Osteocyte (in vitro differentiated cells): ENCODE data around the gene DXO. TPM values are rescaled to one million over a fixed set of nuclear protein-coding genes. Genes with fewer than 3 reads are reported as not detected.
A peak's percentile ranks its signal among the peaks of the same experiment; 100 is the strongest.

Experiments
- DNase-seq: peaks from one replicate; pipeline ENCODE4 v3.0.0; 2021; ENCODE audit warnings: mixed read lengths; ENCODE audit not compliant: unreplicated experiment; ENCODE audit errors: extremely low spot score
- H3K27ac Mint-ChIP-seq: one replicate; pipeline ENCODE4 v1.8.0; 2021; ENCODE audit warnings: mild to moderate bottlenecking, mixed read lengths; ENCODE audit not compliant: unreplicated experiment
- H3K27me3 Mint-ChIP-seq: one replicate; pipeline ENCODE4 v1.8.0; 2021; ENCODE audit warnings: mixed read lengths; ENCODE audit not compliant: unreplicated experiment
- H3K36me3 Mint-ChIP-seq: one replicate; pipeline ENCODE4 v1.8.0; 2021; ENCODE audit warnings: mixed read lengths; ENCODE audit not compliant: unreplicated experiment
- H3K4me1 Mint-ChIP-seq: one replicate; pipeline ENCODE4 v1.8.0; 2021; ENCODE audit warnings: mixed read lengths; ENCODE audit not compliant: unreplicated experiment
- H3K4me3 Mint-ChIP-seq: one replicate; pipeline ENCODE4 v1.8.0; 2021; ENCODE audit warnings: mild to moderate bottlenecking, moderate library complexity, mixed read lengths; ENCODE audit not compliant: unreplicated experiment
- H3K9me3 Mint-ChIP-seq: one replicate; pipeline ENCODE4 v1.8.0; 2021; ENCODE audit warnings: mixed read lengths; ENCODE audit not compliant: unreplicated experiment
- CTCF ChIP-seq: fragments of 200-600 bp; sonication (generic); IDR thresholded peaks from 2 replicates; pipeline ENCODE4 v1.5.0; 2021; ENCODE audit warnings: antibody characterized with exemption, mild to moderate bottlenecking, moderate library complexity
- microRNA-seq: library from miRNA; unstranded; fragments of <30 nt; microRNA quantifications from one replicate; pipeline ENCODE4 v1.1.0, GENCODE V29; 2020; ENCODE audit not compliant: unreplicated experiment
- total RNA-seq: library from RNA; stranded (reverse); gene quantifications from 2 replicates; pipeline ENCODE4 v1.2.1, GENCODE V29; 2021

DXO gene
- total RNA-seq, 1 donor from 2014 or later = 30.8 TPM

GRCh38 chr6:31927242-31927862 is 44.6 kb downstream of the DXO start, which contains the start of gene C2:
C2 (plus strand) TSS chr6:31927717; CDS start chr6:31927753, 36 bp downstream.
- no peak for TF ChIP-seq CTCF
- H3K4me1 Mint-ChIP-seq = no peaks in the 10 kb centered on the region
- H3K9me3 Mint-ChIP-seq = no peaks in the 10 kb centered on the region
- no peak for DNase-seq
- H3K36me3 Mint-ChIP-seq = no peaks in the 10 kb centered on the region
- no peak within 1 kb of the TSS for H3K27ac Mint-ChIP-seq
- H3K27me3 Mint-ChIP-seq = peaks cover 6% of the 10 kb centered on the region
- H3K4me3 Mint-ChIP-seq = no peak within 1 kb of the TSS

GRCh38 chr6:31922942-31923341 is 49.0 kb downstream of the DXO start:
- peak; percentile 16 for TF ChIP-seq CTCF
- H3K4me1 Mint-ChIP-seq = peaks cover 7% of the 10 kb centered on the region
- peaks cover 5% of the 10 kb centered on the region for H3K27me3 Mint-ChIP-seq
- no peak overlapping the region for H3K27ac Mint-ChIP-seq
- H3K36me3 Mint-ChIP-seq = no peaks in the 10 kb centered on the region
- no peak for DNase-seq
- H3K9me3 Mint-ChIP-seq = no peaks in the 10 kb centered on the region
- no peak overlapping the region for H3K4me3 Mint-ChIP-seq

- H3K27ac Mint-ChIP-seq = no peak overlapping the region
- no peak for TF ChIP-seq CTCF
- no peak overlapping the region for H3K4me3 Mint-ChIP-seq
- no peaks in the 10 kb centered on the region for H3K9me3 Mint-ChIP-seq
- H3K4me1 Mint-ChIP-seq = peaks cover 7% of the 10 kb centered on the region
- no peaks in the 10 kb centered on the region for H3K36me3 Mint-ChIP-seq
- H3K27me3 Mint-ChIP-seq = no peaks in the 10 kb centered on the region
- no peak for DNase-seq
These were observed 51.1 kb downstream of the DXO start for GRCh38 chr6:31920811-31921210.

Small RNA genes lying within 50 kb of the gene (microRNA-seq; reads per million reads assigned to microRNA genes)
- not detected for gene MIR1236

Other genes with a start within 250 kb of the DXO start
- gene MPIG6B, start 248.8 kb downstream of the DXO start, total RNA-seq = not detected in 2 replicates
- 91.4 and 96.3 TPM in 2 replicates for gene DDAH2, start 242.8 kb downstream of the DXO start, total RNA-seq
- gene CLIC1, start 235.6 kb downstream of the DXO start, total RNA-seq = 230 and 242 TPM in 2 replicates
- 18.4 and 20.9 TPM in 2 replicates for gene MSH5, start 232.1 kb downstream of the DXO start, total RNA-seq
- gene SAPCD1, start 209.5 kb downstream of the DXO start, total RNA-seq = 2.5 and 3.4 TPM in 2 replicates
- gene VWA7, start 194.8 kb downstream of the DXO start, total RNA-seq = 0.50 and 0.94 TPM in 2 replicates
- gene VARS1, start 176.4 kb downstream of the DXO start, total RNA-seq = 73.0 and 73.4 TPM in 2 replicates
- gene LSM2, start 165.2 kb downstream of the DXO start, total RNA-seq = 50.6 and 54.3 TPM in 2 replicates
- gene HSPA1L, start 156.9 kb downstream of the DXO start, total RNA-seq = 1.1 and 1.7 TPM in 2 replicates
- 19.7 and 24.8 TPM in 2 replicates for gene HSPA1A, start 156.6 kb downstream of the DXO start, total RNA-seq
- 65.5 and 65.8 TPM in 2 replicates for gene HSPA1B, start 144.4 kb downstream of the DXO start, total RNA-seq
- gene NEU1, start 109.3 kb downstream of the DXO start, total RNA-seq = 74.8 and 83.6 TPM in 2 replicates
- gene SLC44A4, start 93.1 kb downstream of the DXO start, total RNA-seq = not detected in 2 replicates
- 62.4 and 66.7 TPM in 2 replicates for gene EHMT2, start 74.4 kb downstream of the DXO start, total RNA-seq
- gene ZBTB12, start 70.1 kb downstream of the DXO start, total RNA-seq = 8.3 and 8.8 TPM in 2 replicates
- gene C2, start 44.4 kb downstream of the DXO start, total RNA-seq = 2.3 and 2.4 TPM in 2 replicates
- 4.2 and 6.9 TPM in 2 replicates for gene CFB, start 26.0 kb downstream of the DXO start, total RNA-seq
- gene NELFE, start 13.2 kb downstream of the DXO start, total RNA-seq = 59.3 and 66.8 TPM in 2 replicates
- gene SKIC2, start 13.0 kb downstream of the DXO start, total RNA-seq = 69.3 and 84.3 TPM in 2 replicates
- gene C4A, start 9.9 kb upstream of the DXO start, total RNA-seq = 13.5 and 15.2 TPM in 2 replicates
- 10.5 and 11.8 TPM in 2 replicates for gene C4B, start 42.7 kb upstream of the DXO start, total RNA-seq
- gene CYP21A2, start 66.3 kb upstream of the DXO start, total RNA-seq = 0.30 and 0.44 TPM in 2 replicates
- gene TNXB, start 137.2 kb upstream of the DXO start, total RNA-seq = 13.1 and 13.9 TPM in 2 replicates
- gene ATF6B, start 156.1 kb upstream of the DXO start, total RNA-seq = 109 and 116 TPM in 2 replicates
- gene FKBPL, start 158.2 kb upstream of the DXO start, total RNA-seq = 5.3 and 7.5 TPM in 2 replicates
- 1.2 and 2.1 TPM in 2 replicates for gene PRRT1, start 179.8 kb upstream of the DXO start, total RNA-seq
- 40.8 and 45.5 TPM in 2 replicates for gene PPT2, start 182.0 kb upstream of the DXO start, total RNA-seq
- gene EGFL8, start 192.5 kb upstream of the DXO start, total RNA-seq = 21.4 and 22.8 TPM in 2 replicates
- gene AGPAT1, start 203.9 kb upstream of the DXO start, total RNA-seq = 81.1 and 82.6 TPM in 2 replicates
- gene RNF5, start 206.3 kb upstream of the DXO start, total RNA-seq = 47.1 and 51.6 TPM in 2 replicates
- gene AGER, start 212.1 kb upstream of the DXO start, total RNA-seq = 3.8 and 4.1 TPM in 2 replicates
- gene PBX2, start 218.1 kb upstream of the DXO start, total RNA-seq = 71.4 and 77.1 TPM in 2 replicates
- 7.5 TPM in 2 replicates for gene GPSM3, start 220.5 kb upstream of the DXO start, total RNA-seq